ENCODE data around the gene FOCAD. TPM values are rescaled to one million over a fixed set of nuclear protein-coding genes. Genes with fewer than 3 reads are reported as not detected.

Gene FOCAD
- total and polyA plus RNA-seq, 12 donors = 11.7 to 41.3 (median 31.2) TPM

- Histone ChIP-seq H3K4me1 (no peaks in the 10 kb centered on the region), H3K9me3 (peaks cover 0 to 17% (median 0%) of the 10 kb centered on the region in 11 donors), H3K36me3 (no peaks in the 10 kb centered on the region), H3K27me3 (no peaks in the 10 kb centered on the region), H3K27ac (no peak overlapping the region), H3K4me3 (no peak overlapping the region)
- DNase-seq (no peak), ATAC-seq (no peak)
- WGBS, 2 donors = 65 to 70% methylated on average over 2 of the region's 2 CpGs
- TF ChIP-seq CTCF (IDR thresholded peaks at IDR 0.05) = no peak
- intact Hi-C loops (cut with DNase I) = loop anchor here in 1 of 10 donors (10.0 kb wide), 1 partner anchor 49 kb away; no protein-coding TSS in a partner anchor
These were observed 169.8 kb downstream of the FOCAD start for GRCh38 chr9:20853866-20854265.

- no peaks in the 10 kb centered on the region for H3K36me3 ChIP-seq
- no peaks in the 10 kb centered on the region for H3K4me1 ChIP-seq
- H3K27me3 ChIP-seq = no peaks in the 10 kb centered on the region
- TF ChIP-seq CTCF (IDR thresholded peaks at IDR 0.05) = no peak
- 81 to 82% methylated on average over 4 of the region's 4 CpGs for WGBS, 2 donors
- intact Hi-C loops (cut with DNase I) = loop anchor here in 1 of 10 donors (10.0 kb wide), 1 partner anchor 50 kb away; no protein-coding TSS in a partner anchor
- peaks cover 0 to 17% (median 0%) of the 10 kb centered on the region in 11 donors for H3K9me3 ChIP-seq
- H3K4me3 ChIP-seq = no peak overlapping the region
- DNase-seq = no peak
- H3K27ac ChIP-seq = no peak overlapping the region
- ATAC-seq = no peak
These were observed 170.4 kb downstream of the FOCAD start for GRCh38 chr9:20854444-20854843.

GRCh38 chr9:20863945-20864344, 179.9 kb downstream of the FOCAD start:
- Histone ChIP-seq H3K4me1 (no peaks in the 10 kb centered on the region), H3K27me3 (no peaks in the 10 kb centered on the region), H3K9me3 (no peaks in the 10 kb centered on the region), H3K4me3 (no peak overlapping the region), H3K27ac (no peak overlapping the region), H3K36me3 (peaks cover 0 to 27% (median 0%) of the 10 kb centered on the region in 9 donors)
- 85% methylated on average over 2 of the region's 2 CpGs for WGBS, 2 donors
- ATAC-seq (no peak), DNase-seq (no peak)
- intact Hi-C loops (cut with DNase I) = no loop called here
- no peak for TF ChIP-seq CTCF (IDR thresholded peaks at IDR 0.05)

- no peak for TF ChIP-seq CTCF (IDR thresholded peaks at IDR 0.05)
- intact Hi-C loops (cut with DNase I) = no loop called here
- WGBS, 2 donors = 87 to 88% methylated on average over 4 of the region's 4 CpGs
These were observed 181.3 kb downstream of the FOCAD start for GRCh38 chr9:20865347-20865746.

More at GRCh38 chr9:20865347-20865746, 181.3 kb downstream of the FOCAD start:
- H3K27me3 ChIP-seq = no peaks in the 10 kb centered on the region
- H3K27ac ChIP-seq = no peak overlapping the region
- no peaks in the 10 kb centered on the region for H3K4me1 ChIP-seq
- H3K4me3 ChIP-seq = no peak overlapping the region
- DNase-seq (no peak), ATAC-seq (no peak)
- peaks cover 0 to 27% (median 0%) of the 10 kb centered on the region in 9 donors for H3K36me3 ChIP-seq
- no peaks in the 10 kb centered on the region for H3K9me3 ChIP-seq

All from heart right ventricle (tissue), 16 donors.